Lower leg skin (tissue), 3 donors: Measurements from ENCODE around the gene MYF5.

Source experiments
- CTCF ChIP-seq, 3 donors: fragments of 450-650 bp; IDR thresholded peaks; one replicate each; pipeline ENCODE4 v1.5.1; 2016; ENCODE audit warnings: antibody characterized with exemption in 3 of 3, mild to moderate bottlenecking in 3 of 3, moderate library complexity in 2 of 3
- POLR2A ChIP-seq, 2 donors: fragments of 450-650 bp; IDR thresholded peaks; one replicate each; pipeline ENCODE4 v1.6.1; 2016 to 2017; ENCODE audit warnings: antibody characterized with exemption in 2 of 2, mild to moderate bottlenecking in 1 of 2, moderate library complexity in 1 of 2

DNA sequence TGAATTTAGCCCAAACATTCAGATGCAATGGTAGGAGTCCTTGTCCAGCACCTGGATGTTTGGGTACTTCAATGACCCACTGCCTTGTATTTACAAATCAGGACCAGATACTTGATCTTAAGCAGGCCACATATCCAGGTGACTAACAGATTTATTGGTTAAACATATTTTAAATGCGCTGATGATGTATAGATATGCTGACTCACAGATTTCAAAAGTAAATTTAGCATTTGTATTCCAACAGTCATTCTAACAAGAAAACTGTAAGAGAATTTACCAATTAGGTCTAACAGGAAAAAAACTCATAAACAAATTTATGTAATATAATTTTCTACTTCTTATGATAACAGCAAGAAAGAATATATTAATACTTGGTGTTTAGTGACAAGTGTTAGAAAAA is 38.7 kb upstream of the MYF5 start:
- TF ChIP-seq CTCF (IDR thresholded peaks at IDR 0.05) (no peak), POLR2A (IDR thresholded peaks at IDR 0.05) (no peak)
